Right lobe of liver (tissue), 4 donors: ENCODE data around the gene BCAR3.

Experiments
- POLR2A ChIP-seq: fragments of 450-650 bp; IDR thresholded peaks from one replicate; pipeline ENCODE4 v1.6.1; 2017; ENCODE audit warnings: antibody characterized with exemption, mild to moderate bottlenecking
- TF ChIP-seq, protein P1 (sequence below), 4 donors: fragments of 200-600 bp in 3 of 4; fragments of 450-650 bp in 1 of 4; IDR thresholded peaks; one replicate each; pipeline versions ENCODE4 v1.5.1 to v1.8.0; 2016 to 2022; ENCODE audit warnings: antibody characterized with exemption in 4 of 4, mild to moderate bottlenecking in 2 of 4
- donor health status: DM: no; HTN: no; CAD: no.
- donor health status: DM: no; HTN: no; CAD: no.
- donor health status: DM: no; HTN: yes; CAD: no.

DNA sequence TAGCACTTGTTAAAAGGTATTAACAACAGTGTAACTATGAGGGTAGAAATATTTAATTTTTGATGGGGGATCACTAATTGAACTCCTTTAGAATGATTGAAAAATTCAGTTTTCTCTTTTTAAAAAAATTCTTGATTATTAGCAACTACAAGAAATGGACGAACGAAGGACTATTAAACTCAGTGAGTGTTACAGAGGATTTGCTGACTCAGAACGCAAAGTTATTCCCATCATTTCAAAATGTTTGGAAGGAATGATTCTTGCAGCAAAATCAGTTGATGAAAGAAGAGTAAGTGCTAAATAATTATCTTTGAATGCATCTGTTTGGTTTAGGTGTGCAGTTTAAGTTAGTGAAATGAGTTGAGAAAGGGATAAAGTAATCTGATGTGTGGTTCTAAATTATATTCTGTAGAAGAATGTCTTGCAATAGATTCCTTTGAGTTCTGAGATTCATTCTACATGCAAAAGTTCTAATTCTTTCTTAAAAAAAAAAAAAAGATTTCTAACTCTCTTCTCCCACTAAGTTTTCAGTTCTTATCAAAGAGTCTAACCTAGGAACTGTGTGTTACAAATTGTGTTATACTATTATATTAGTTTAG is 148.8 kb downstream of the BCAR3 start:
- TF ChIP-seq, protein P1, sequence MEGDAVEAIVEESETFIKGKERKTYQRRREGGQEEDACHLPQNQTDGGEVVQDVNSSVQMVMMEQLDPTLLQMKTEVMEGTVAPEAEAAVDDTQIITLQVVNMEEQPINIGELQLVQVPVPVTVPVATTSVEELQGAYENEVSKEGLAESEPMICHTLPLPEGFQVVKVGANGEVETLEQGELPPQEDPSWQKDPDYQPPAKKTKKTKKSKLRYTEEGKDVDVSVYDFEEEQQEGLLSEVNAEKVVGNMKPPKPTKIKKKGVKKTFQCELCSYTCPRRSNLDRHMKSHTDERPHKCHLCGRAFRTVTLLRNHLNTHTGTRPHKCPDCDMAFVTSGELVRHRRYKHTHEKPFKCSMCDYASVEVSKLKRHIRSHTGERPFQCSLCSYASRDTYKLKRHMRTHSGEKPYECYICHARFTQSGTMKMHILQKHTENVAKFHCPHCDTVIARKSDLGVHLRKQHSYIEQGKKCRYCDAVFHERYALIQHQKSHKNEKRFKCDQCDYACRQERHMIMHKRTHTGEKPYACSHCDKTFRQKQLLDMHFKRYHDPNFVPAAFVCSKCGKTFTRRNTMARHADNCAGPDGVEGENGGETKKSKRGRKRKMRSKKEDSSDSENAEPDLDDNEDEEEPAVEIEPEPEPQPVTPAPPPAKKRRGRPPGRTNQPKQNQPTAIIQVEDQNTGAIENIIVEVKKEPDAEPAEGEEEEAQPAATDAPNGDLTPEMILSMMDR (IDR thresholded peaks at IDR 0.05): no peak
- no peak for TF ChIP-seq POLR2A
